Activated CD8-positive, alpha-beta memory T cell treated with anti-CD3 and anti-CD28 coated beads, Interleukin-2, amount 50 U/mL, for 1 hour (primary cell): ENCODE measurements around the gene KIZ.

Experiments
- DNase-seq: peaks from one replicate; pipeline ENCODE4 v3.0.0-alpha.2; 2020; ENCODE audit errors: extremely low read depth

KIZ gene

GRCh38 chr20:21269772-21270171 is 143.9 kb downstream of the KIZ start:
- DNase-seq = no peak

DNA sequence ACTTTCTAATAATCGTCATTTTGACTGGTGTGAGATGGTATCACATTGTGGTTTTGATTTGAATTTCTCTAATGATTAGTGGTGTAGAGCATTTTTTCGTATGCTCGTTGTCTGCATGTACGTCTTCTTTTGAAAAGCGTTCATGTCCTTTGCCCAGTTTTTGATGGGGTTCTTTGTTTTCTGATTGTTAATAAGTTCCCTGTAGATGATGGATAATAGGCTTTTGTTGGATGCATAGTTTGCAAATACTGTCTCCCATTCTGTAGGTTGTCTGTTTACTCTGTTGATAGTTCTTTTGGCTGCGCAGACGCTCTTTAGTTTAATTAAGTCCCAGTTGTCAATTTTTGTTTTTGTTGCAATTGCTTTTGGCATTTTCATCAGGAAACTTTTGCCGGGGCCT is 144.9 kb downstream of the KIZ start:
- DNase-seq = no peak

- DNase-seq = no peak
These were observed 146.4 kb downstream of the KIZ start for GRCh38 chr20:21272279-21272678.

DNA sequence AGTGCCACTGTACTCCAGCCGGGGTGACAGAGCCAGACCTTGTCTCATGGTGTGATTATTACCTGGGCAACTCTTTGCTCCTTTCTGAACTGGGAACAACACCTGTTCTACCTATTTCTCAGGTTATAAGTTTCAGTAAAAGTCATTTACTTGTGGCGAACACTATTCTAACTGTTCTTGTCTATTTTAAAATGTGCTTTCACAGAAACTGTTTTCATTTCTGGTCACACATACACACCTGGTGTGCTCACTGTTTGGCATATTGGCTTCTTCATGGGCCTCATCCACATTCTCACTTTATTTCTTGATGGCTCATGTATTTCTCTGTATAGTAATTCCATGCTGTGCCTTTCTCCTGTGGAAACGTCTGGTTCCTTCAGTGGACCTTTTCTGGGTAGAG is 146.8 kb downstream of the KIZ start:
- DNase-seq = no peak

GRCh38 chr20:21273755-21274386 is 148.0 kb downstream of the KIZ start:
- DNase-seq = no peak

- no peak for DNase-seq
These were observed 152.9 kb downstream of the KIZ start for GRCh38 chr20:21278829-21279228.

- no peak for DNase-seq
These were observed 154.0 kb downstream of the KIZ start for GRCh38 chr20:21279706-21280521.

GRCh38 chr20:21280522-21281016 is 154.7 kb downstream of the KIZ start:
- no peak for DNase-seq

DNA sequence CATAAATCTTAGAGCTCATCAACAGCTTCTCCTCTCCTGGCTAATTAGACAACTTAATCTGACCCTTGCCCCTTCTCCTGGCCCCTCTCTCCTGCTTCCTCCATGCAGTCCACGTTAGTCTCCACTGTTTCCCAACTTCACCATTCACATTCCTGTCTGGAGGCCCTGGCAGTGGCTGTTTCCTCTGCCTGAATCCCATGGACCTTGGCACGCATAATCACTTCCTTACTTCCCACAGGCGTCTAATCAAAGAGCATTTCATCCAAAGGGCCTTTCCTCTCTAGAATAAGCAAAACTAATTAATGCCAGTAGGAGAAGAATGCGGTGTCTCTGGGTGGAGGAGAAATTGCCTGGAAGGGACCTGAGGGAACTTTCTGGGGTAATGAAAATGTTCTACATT is 160.9 kb downstream of the KIZ start:
- no peak for DNase-seq

DNA sequence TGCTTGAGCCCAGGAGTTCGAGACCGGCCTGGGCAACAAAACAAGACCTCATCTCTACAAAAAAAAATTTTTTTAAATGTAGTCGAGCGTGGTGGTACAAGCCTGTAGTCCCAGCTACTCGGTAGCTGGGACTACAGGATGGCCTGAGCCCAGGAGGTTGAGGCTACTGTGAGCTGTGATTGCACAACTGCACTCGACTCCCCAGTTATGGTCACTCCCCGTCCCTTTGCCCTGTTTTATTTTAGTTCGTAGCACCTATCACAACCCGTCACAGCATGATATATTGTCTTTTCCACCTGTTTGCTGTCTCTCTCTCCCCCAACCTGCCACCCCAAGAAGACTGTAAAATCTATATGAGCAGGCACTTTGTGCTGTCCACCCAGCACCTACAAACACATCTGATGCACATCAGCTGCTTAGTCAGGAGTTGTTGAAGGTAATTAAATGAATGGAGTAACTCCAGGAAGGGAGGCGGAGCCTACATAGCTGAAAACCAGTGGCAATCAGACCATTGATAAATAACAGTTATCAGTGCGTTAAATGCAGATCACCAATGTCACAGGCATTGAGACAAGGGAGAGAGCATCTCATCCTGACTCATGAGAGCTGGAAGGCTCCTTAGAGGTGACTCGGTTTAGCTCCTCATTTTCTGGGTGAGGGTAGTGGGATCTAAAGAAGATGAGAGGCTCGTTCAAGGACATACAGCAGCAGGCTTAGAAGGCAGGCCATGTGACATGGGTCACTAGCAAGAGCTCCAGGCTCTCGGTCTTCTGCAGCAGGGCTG is 162.9 kb downstream of the KIZ start:
- no peak for DNase-seq

GRCh38 chr20:21289651-21290050 is 163.8 kb downstream of the KIZ start:
- no peak for DNase-seq

DNA sequence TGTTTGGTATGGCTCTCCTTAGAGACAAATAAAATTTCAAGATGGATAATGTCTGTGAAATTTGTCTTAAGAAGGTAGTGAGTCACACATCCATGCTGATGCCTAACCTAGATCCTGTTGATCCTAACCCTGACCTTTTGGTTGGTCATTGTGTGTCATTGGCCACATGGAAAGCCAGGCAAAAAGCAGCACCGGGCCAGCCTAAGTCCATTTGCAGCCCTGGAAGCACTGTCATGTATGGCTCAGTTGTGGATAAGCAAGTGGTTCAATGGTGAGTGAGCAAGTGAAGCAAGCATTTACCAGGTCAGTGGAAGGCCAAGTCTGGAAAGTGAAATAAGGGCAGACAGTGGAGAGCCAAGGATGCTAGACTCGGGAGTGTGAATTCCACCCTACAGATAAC is 165.1 kb downstream of the KIZ start:
- DNase-seq = no peak

- no peak for DNase-seq
These were observed 168.9 kb downstream of the KIZ start for GRCh38 chr20:21294755-21295154.
